GM20000 (cell line): ENCODE data around the gene FHAD1.

Source experiments
- DNase-seq: peaks from one replicate; pipeline ENCODE4 v3.0.0; 2012; ENCODE audit warnings: low spot score
- TF ChIP-seq, protein P1 (sequence below): IDR thresholded peaks from 2 replicates; pipeline ENCODE4 v1.5.1; 2012; ENCODE audit warnings: mild to moderate bottlenecking, control low read depth; ENCODE audit errors: extremely low read depth, missing control alignments

FHAD1 gene

DNA sequence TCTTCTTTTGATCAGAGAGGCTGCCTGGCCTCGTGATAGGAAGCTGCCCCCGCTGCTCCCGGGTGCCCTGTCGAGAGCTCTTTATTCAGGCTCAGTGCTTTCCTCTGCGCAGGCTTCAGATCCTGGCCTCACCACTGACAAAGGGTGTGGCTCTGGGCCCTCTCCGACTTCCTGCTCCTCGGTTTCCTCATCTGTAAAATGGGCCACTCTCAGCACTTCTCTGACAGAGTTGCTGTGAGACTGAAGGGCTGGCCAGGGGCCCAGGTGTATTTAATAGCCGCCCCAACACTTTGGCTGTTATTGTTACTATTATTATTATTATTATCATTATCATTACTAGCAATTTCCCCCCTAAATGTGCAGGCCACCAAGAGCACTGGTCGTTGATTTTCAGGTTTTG, 101.6 kb downstream of the FHAD1 start:
- DNase-seq = no peak
- TF ChIP-seq, protein P1, sequence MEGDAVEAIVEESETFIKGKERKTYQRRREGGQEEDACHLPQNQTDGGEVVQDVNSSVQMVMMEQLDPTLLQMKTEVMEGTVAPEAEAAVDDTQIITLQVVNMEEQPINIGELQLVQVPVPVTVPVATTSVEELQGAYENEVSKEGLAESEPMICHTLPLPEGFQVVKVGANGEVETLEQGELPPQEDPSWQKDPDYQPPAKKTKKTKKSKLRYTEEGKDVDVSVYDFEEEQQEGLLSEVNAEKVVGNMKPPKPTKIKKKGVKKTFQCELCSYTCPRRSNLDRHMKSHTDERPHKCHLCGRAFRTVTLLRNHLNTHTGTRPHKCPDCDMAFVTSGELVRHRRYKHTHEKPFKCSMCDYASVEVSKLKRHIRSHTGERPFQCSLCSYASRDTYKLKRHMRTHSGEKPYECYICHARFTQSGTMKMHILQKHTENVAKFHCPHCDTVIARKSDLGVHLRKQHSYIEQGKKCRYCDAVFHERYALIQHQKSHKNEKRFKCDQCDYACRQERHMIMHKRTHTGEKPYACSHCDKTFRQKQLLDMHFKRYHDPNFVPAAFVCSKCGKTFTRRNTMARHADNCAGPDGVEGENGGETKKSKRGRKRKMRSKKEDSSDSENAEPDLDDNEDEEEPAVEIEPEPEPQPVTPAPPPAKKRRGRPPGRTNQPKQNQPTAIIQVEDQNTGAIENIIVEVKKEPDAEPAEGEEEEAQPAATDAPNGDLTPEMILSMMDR = no peak

DNA sequence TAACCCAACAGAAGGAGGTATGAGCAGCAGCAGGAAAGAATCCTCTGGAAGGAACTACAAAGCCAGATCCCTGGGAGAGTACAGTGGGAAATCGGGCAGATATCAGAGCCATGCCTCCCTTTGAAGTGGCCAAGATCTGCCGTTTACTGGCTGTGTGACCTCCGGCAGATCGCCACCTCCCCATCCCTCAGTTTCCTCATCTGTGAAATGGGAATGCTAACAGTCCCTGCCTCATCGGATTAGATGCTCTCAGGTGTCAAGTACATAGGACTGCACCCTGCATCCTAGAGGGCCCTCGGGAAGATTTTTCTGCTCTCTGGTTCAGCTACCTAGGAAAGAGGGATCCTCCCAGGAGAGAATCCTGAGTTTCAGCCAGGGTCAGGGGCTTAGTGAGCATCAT, 102.1 kb downstream of the FHAD1 start:
- no peak for DNase-seq
- TF ChIP-seq, protein P1 = no peak

DNA sequence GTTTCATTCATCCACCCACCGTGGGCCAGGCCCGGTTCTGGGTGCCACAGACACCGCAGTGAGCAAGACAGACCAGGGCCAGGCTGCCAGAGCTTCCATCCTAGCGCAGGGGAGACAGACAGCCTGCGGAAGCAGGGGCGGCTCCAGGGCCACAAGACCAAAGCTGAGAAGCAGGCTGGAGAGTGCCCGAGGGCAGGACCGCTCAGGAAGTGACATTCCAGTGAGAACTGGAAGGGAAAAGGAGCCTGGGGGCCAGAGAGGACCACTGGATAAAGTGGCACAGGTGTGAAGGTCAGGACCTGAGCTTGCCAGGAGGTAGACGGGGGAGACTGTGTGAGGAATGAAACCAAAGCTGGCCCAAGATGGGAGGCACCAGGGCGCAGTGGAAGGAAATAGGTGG, 103.1 kb downstream of the FHAD1 start:
- no peak for DNase-seq
- TF ChIP-seq, protein P1 = no peak

DNA sequence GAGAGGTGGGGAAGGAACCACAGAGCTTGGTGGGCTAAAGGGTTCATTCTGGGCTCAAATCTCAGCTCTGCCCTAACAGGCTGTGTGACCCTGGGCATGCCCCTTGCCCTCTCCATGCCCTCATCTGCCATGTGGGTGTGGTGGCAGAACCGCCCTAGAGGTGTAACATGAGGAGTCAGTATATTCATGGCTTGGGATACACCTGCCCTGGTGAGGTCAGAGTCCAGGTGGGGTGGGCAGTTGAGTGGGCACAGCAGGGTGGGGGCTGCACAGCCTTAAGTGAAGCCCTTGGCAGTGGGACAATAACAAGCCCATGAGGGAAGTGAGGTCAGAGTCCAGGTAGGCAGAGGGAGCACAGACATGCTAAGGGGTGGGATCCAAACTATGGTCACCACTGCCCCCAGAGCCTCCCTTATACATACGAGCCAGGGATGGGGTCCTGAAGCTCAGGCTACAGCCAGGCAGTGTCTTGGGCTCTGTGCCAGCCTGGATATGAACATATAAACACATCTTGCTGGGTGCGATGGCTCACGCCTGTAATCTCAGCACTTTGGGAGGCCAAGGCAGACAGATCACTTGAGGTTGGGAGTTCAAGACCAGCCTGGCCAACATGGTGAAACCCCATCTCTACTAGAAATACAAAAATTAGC, 103.7 kb downstream of the FHAD1 start:
- TF ChIP-seq, protein P1 = no peak
- no peak for DNase-seq

DNA sequence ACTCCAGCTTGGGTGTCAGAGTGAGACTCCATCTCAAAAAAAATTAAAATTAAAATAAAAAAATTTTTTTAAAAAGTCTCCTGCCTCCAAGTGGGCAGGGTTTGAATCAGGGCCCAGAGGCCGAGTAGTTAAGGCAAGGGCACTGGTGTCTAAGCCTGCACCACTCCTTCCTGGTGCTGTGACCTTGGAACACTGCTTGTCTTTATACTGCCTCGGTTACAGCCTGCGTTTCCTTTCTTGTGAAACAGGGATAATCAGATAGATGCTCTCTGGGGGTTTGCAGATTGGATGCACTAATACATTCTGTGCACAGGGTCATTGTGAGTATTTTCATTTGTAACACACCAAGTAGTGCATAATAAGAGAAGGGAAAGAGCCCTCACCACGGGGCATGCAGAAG, 104.3 kb downstream of the FHAD1 start:
- TF ChIP-seq, protein P1 = no peak
- no peak for DNase-seq

DNA sequence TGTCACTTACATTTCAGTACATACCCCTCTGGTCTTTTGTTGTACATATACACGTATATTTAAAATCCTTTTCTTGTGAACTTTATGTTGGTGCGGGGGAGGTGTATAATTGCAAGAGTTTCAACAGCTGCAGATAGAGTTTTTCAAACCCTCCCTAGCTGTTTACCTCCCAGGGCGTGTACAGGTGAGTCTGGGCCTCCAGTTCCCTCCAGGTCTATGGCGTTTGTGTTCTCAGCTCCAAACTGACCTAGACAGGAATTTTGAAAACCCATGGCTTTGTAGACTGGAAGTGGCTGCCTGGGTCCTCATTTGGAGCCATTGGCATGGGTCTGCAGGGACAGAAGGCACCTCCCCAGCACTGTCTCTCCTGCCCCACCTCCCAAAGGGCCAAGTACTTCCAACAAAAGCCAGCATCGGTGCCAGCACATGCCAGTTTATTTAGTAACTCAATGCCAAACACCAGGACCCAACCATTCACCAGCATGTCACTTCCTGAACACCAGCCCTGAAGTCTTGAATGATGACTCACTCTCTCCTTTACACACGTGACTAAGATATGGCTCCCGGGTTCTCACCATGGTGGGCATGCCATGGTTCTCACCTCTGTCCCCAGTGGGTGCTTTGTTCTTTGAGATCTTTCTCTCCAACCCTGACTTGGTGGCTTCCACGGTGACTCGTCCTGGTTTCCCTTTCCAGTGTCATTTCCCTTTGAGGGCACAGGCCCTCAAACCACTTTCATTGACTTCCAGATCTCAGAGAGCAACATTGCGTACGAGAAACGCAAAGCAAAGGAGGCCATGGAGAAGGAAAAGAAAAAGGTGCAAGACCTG, 105.3 kb downstream of the FHAD1 start:
- TF ChIP-seq, protein P1 = no peak
- DNase-seq = no peak

DNA sequence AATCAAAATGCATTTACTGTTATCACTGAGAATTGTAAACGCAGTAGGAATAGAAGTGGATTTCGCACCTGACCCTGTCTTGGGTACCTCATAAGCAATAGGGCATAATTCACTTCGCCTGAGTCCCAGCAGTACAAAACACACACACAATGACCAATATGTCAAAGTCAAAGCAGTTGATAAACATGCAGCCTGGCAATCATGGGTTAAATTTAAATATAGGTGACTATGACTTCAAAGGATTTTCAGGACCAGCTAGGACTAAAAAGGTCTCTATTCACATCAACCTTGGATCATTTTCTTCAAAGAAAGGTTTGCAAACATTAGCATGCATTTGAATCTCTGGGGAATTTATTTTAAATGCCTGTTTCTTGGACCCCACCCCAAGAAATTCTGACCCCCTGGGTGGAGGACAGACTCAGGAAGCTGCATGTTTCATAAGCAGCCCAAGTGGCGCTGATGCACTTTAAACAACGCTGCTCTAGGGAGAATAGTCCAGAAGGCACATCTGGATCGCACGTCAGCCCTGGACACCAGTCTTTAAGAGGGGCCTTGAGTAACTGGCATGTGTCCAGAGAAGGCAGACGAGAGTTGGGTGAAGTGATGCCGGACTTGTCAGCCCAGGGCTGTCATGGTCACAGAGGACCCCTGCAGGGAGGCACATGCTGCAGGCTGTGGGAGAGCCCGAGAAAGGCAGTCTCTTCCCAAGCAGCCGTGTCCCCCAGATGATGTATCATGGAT, 107.0 kb downstream of the FHAD1 start:
- TF ChIP-seq, protein P1 = no peak
- DNase-seq = no peak
